ENCODE measurements around the gene DUSP3. TPM values are rescaled to one million over a fixed set of nuclear protein-coding genes. Genes with fewer than 3 reads are reported as not detected.
"Not testable (repeated sequence)": the region's sequence is repeated elsewhere in the genome, so short reads cannot be mapped to it uniquely, and the experiment has no call there.

DUSP3 gene
- total RNA-seq, 4 donors from 2014 or later: 52.8 to 87.2 (median 65.9) TPM

DNA sequence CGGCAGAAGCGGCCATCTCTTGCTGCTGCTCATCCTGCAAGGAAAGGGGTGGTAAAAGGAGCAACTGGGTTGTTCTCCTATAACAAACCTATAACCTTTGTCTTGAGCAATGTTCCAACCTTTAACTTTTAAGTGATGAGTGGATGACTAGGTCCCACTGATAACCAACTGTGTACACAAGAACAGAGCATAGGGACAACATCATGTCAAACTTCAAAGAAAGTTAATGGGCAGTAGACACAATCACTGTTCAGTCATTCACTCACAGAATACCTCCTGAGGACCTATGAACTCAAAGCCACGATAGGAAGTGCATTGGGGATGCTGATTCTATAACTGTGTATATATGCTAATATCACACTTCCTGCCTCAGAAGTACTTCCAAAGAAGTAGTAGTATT lies 23.1 kb upstream of the DUSP3 start:
- TF ChIP-seq, protein P1, sequence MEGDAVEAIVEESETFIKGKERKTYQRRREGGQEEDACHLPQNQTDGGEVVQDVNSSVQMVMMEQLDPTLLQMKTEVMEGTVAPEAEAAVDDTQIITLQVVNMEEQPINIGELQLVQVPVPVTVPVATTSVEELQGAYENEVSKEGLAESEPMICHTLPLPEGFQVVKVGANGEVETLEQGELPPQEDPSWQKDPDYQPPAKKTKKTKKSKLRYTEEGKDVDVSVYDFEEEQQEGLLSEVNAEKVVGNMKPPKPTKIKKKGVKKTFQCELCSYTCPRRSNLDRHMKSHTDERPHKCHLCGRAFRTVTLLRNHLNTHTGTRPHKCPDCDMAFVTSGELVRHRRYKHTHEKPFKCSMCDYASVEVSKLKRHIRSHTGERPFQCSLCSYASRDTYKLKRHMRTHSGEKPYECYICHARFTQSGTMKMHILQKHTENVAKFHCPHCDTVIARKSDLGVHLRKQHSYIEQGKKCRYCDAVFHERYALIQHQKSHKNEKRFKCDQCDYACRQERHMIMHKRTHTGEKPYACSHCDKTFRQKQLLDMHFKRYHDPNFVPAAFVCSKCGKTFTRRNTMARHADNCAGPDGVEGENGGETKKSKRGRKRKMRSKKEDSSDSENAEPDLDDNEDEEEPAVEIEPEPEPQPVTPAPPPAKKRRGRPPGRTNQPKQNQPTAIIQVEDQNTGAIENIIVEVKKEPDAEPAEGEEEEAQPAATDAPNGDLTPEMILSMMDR (IDR thresholded peaks at IDR 0.05): no peak
- DNase-seq (ENCODE audit: low spot score) (no peak), ATAC-seq (ENCODE audit: low FRiP score) (no peak)

GRCh38 chr17:43800736-43801135 lies 22.0 kb upstream of the DUSP3 start:
- DNase-seq (ENCODE audit: low spot score): no peak
- no peak for ATAC-seq (ENCODE audit: low FRiP score)
- TF ChIP-seq, protein P1 (IDR thresholded peaks at IDR 0.05): no peak

- no peak for ATAC-seq (ENCODE audit: low FRiP score)
- DNase-seq (ENCODE audit: low spot score): no peak
- TF ChIP-seq, protein P1 (IDR thresholded peaks at IDR 0.05): no peak
Observed at GRCh38 chr17:43799047-43799446, 20.3 kb upstream of the DUSP3 start.

DNA sequence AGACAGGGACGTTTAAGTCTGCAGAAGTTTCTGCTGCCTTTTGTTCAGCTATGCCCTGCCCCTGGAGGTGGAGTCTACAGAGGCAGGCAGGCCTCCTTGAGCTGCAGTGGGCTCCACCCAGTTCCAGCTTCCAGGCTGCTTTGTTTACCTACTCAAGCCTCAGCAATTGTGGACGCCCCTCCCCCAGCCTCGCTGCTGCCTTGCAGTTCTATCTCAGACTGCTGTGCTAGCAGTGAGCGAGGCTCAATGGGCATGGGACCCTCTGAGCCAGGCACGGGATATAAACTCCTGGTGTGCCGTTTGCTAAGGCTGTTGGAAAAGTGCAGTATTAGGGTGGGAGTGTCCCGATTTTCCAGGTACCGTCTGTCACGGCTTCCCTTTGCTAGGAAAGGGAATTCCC lies 19.2 kb upstream of the DUSP3 start:
- DNase-seq (ENCODE audit: low spot score); ATAC-seq (ENCODE audit: low FRiP score): not testable (repeated sequence)

GRCh38 chr17:43792668-43793067 lies 13.9 kb upstream of the DUSP3 start:
- not testable (repeated sequence) for ATAC-seq (ENCODE audit: low FRiP score)

DNA sequence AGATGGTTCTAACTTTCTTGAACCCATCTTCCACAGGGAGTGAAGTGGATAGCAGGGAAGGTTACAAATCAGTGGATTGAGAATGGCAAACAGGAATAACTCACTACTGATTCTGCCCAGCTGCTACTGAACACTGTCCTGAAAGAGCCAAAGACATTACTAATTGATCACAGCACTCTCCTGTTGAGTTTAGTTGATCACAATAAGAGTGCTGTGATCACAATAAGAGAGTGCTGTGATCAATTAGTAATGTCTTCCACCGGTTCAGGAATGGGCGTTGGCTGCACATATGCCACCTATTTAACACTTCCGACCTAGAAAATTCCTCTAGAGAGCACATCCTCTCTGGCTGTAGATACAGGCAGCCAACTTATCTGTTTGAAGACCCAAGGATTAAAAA lies 12.8 kb upstream of the DUSP3 start:
- DNase-seq (ENCODE audit: low spot score) (no peak), ATAC-seq (ENCODE audit: low FRiP score) (no peak)
- TF ChIP-seq, protein P1 (IDR thresholded peaks at IDR 0.05): no peak

More at GRCh38 chr17:43792668-43793067, 13.9 kb upstream of the DUSP3 start:
- DNase-seq (ENCODE audit: low spot score): not testable (repeated sequence)

DNA sequence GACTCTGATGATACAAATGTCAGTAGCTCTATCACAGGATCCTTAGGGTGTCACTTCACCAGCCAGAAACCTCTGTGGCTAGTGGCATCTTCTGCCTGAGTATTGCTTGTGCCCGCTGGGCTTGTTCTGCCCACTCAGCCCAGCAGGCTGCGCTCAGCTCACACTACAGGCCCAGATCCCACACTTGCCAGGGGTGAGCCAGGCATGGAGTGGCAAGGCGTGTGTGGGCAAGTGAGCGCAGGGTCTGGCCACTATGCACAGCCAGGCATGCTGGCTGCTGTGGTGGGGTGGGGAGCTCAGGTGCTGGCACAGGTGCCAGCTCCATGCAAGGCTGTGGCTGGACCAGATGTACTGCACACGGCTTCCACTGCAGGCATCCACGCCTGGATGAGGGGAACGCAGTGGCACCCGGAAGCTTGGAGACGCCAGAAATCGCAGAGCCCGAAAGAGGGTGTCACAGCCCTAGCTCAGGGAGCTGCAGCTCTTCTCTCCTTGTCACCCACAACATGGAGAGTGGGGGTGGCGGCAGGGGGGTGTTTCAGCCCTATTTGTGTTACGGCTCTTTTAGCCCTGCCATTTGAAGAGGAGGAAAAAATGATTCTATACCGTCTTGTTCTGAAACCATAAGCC lies 11.6 kb upstream of the DUSP3 start:
- TF ChIP-seq, protein P1 (IDR thresholded peaks at IDR 0.05): no peak
- no peak for ATAC-seq (ENCODE audit: low FRiP score)
- no peak for DNase-seq (ENCODE audit: low spot score)

DNA sequence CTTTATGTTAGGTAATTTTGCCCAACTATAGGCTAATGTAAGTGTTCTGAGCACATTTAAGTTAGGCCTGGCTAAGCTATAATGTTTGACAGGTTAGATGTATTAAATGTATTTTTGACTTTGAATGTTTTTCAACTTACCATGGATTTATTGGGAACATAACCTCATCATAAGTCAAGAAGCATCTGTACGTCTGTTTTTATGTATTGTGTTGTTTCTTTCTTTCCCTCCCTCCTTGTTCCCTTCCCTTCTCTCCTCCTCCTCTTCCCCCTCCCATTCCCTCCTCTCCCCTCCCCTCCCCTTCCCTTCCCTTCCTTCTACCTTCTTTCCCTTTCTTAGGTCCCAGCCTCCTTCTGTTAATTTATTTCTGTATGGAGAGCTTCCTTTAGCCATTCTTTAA lies 10.7 kb upstream of the DUSP3 start:
- DNase-seq (ENCODE audit: low spot score): no peak
- ATAC-seq (ENCODE audit: low FRiP score): no peak
- TF ChIP-seq, protein P1 (IDR thresholded peaks at IDR 0.05): no peak
